Mesodermal cell (in vitro differentiated cells): ENCODE data around the gene RIC3. TPM values are rescaled to one million over a fixed set of nuclear protein-coding genes. Genes with fewer than 3 reads are reported as not detected.

ENCODE experiments used
- H3K27ac ChIP-seq: 2 replicates; pipeline ENCODE4 v1.7.0; 2013; ENCODE audit warnings: mild to moderate bottlenecking, low read depth, low read length, moderate library complexity; ENCODE audit not compliant: severe bottlenecking
- H3K36me3 ChIP-seq: 2 replicates; pipeline ENCODE4 v1.7.1; 2013; ENCODE audit warnings: mild to moderate bottlenecking, low read length, moderate library complexity; ENCODE audit not compliant: control insufficient read depth, insufficient read depth
- H3K4me1 ChIP-seq: one replicate; pipeline ENCODE4 v1.7.1; 2013; ENCODE audit warnings: mild to moderate bottlenecking, low read length; ENCODE audit not compliant: insufficient read depth, control insufficient read depth, poor library complexity, severe bottlenecking
- H3K4me3 ChIP-seq: 2 replicates; pipeline ENCODE4 v1.7.0; 2013; ENCODE audit warnings: low read length, control low read depth, mild to moderate bottlenecking; ENCODE audit not compliant: insufficient read depth, poor library complexity, severe bottlenecking; ENCODE audit errors: extremely low read depth
- H3K9me3 ChIP-seq: 2 replicates; pipeline ENCODE4 v1.7.1; 2013; ENCODE audit warnings: mild to moderate bottlenecking, low read length, moderate library complexity; ENCODE audit not compliant: control insufficient read depth
- WGBS, 2 experiments: methylation state at CpG; one replicate each; pipeline ENCODE4 v1.1.5; 2013; ENCODE audit warnings: missing lambda C conversion rate in 2 of 2; ENCODE audit not compliant: insufficient coverage in 2 of 2; 5-methylcytosine and 5-hydroxymethylcytosine counted together
- polyA plus RNA-seq, 2 experiments: library from polyadenylated mRNA; stranded (reverse); fragments of 50-300 nt; gene quantifications; one replicate each; pipeline ENCODE4 v1.2.3, GENCODE V29; 2013

Gene RIC3, protein sequence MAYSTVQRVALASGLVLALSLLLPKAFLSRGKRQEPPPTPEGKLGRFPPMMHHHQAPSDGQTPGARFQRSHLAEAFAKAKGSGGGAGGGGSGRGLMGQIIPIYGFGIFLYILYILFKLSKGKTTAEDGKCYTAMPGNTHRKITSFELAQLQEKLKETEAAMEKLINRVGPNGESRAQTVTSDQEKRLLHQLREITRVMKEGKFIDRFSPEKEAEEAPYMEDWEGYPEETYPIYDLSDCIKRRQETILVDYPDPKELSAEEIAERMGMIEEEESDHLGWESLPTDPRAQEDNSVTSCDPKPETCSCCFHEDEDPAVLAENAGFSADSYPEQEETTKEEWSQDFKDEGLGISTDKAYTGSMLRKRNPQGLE
- 1.8 TPM for polyA plus RNA-seq (2013, experiment 1 of 2)
- polyA plus RNA-seq (2013, experiment 2 of 2) = 1.7 TPM

DNA sequence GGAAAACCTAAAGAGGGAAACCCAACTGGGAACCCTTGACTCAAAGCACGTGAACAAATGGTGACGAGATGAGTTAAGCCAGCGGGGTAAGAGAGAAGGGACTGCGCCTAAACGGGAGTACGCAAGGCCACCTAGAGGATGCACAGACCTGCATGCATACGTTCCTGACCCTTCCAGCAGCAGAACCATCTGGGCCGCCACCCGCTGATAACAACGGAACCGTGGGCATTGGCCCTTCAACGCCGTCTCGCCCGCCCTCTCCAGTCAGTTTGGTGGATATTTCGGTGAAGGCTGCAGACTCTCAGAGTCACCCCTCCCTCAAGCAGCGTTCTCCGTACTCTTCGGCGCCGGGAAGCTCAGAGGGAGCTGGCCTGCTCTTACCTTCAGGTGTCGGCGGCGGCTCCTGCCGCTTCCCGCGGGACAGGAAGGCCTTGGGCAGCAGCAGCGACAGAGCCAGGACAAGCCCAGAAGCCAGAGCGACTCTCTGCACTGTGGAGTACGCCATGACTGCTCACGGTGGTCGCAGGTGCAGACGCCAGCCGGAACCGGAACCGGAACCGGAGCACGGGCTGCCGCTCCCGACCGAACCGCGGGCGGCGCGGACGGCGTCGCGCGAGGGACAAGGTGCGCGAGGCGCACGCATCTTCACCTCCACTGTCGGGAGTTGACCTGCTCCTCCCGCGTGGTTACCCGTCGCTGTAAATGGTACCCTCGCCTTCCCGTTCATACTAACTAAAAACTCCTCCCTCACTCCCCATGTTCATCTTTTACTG is at the start of gene RIC3:
Gene RIC3, minus strand, starts transcription at position 541 of the 773 bp plus-strand sequence. Its CDS starts 36 bp downstream, at position 505.
- H3K9me3 ChIP-seq = no peaks in the 10 kb centered on the region
- no peaks in the 10 kb centered on the region for H3K36me3 ChIP-seq
- H3K4me3 ChIP-seq = peak within 1 kb of the TSS; percentile 46
- H3K4me1 ChIP-seq = no peaks in the 10 kb centered on the region
- no peak within 1 kb of the TSS for H3K27ac ChIP-seq
- 0% methylated on average over 43 to 52 of the region's 62 CpGs for whole genome bisulfite sequencing, 2 experiments

- H3K36me3 ChIP-seq = no peaks in the 10 kb centered on the region
- H3K4me3 ChIP-seq = no peak overlapping the region
- no peaks in the 10 kb centered on the region for H3K4me1 ChIP-seq
- WGBS, 2 experiments = 98 to 100% methylated on average over 3 to 4 of the region's 4 CpGs
- no peaks in the 10 kb centered on the region for H3K9me3 ChIP-seq
- H3K27ac ChIP-seq = no peak overlapping the region
These were observed 49.6 kb upstream of the RIC3 start for GRCh38 chr11:8218409-8218808.

DNA sequence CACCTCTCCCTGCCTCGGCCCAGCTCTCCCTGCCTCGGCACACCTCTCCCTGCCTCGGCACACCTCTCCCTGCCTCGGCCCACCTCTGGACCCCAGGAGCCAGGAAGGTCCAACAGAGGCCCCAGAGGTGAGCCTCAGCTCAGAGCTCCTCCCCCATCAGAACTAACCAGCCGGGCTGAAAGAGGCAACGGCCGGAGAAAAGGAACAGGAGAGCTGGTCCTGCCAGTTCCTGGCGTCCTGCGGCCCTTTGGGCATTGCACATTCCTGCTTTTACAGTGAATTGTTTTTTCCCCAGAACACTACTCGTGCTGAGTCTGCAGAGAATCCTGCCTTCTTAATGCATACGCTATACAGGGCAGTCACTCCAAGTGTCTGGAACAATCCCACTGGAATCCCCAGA is 49.1 kb upstream of the RIC3 start:
- 85 to 96% methylated on average over 6 to 11 of the region's 11 CpGs for WGBS, 2 experiments
- Histone ChIP-seq H3K4me3 (no peak overlapping the region), H3K9me3 (no peaks in the 10 kb centered on the region), H3K4me1 (no peaks in the 10 kb centered on the region), H3K36me3 (no peaks in the 10 kb centered on the region), H3K27ac (no peak overlapping the region)

GRCh38 chr11:8217136-8217535 is 48.3 kb upstream of the RIC3 start:
- no peak overlapping the region for H3K4me3 ChIP-seq
- no peaks in the 10 kb centered on the region for H3K36me3 ChIP-seq
- WGBS, 2 experiments = 81 to 83% methylated on average over 3 of the region's 4 CpGs
- no peaks in the 10 kb centered on the region for H3K4me1 ChIP-seq
- H3K27ac ChIP-seq = no peak overlapping the region
- H3K9me3 ChIP-seq = no peaks in the 10 kb centered on the region

GRCh38 chr11:8213376-8213775 is 44.6 kb upstream of the RIC3 start:
- H3K36me3 ChIP-seq = no peaks in the 10 kb centered on the region
- whole genome bisulfite sequencing, 2 experiments = 86 to 90% methylated on average over 3 to 4 of the region's 4 CpGs
- no peaks in the 10 kb centered on the region for H3K4me1 ChIP-seq
- H3K9me3 ChIP-seq = no peaks in the 10 kb centered on the region
- H3K27ac ChIP-seq = no peak overlapping the region
- H3K4me3 ChIP-seq = no peak overlapping the region

DNA sequence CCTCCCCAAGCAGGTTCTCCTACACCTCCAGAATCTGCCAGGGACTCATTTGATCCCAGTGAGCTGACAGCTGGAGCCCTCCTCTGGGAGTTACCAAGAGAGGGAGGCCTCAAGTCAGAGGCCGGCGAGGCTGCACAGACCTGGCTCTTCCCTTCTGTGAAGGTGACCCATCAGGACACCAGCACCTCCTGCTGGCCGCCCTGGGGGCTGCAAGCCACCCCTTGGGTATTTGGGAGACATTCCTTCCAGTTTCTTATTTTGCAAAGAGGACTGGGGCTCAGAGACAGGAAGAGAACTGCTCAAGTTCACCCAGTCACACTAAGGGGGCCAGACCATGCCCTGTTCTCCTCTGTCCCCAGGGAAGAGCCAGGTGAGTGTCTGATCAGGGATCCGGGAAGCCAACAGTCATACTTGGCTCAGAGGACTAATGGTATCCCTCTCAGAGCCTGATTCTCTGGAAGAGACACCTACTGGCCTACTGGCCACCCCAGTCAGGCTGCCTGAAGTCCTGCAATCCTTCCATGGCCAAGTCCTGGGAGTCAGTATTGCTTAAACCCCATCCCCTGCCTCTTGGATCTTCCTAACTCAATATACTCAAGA is 40.5 kb upstream of the RIC3 start:
- H3K36me3 ChIP-seq = no peaks in the 10 kb centered on the region
- peaks cover 9% of the 10 kb centered on the region for H3K4me1 ChIP-seq
- no peak overlapping the region for H3K27ac ChIP-seq
- WGBS, 2 experiments = 77 to 89% methylated on average over 3 to 4 of the region's 4 CpGs
- H3K4me3 ChIP-seq = no peak overlapping the region
- no peaks in the 10 kb centered on the region for H3K9me3 ChIP-seq

DNA sequence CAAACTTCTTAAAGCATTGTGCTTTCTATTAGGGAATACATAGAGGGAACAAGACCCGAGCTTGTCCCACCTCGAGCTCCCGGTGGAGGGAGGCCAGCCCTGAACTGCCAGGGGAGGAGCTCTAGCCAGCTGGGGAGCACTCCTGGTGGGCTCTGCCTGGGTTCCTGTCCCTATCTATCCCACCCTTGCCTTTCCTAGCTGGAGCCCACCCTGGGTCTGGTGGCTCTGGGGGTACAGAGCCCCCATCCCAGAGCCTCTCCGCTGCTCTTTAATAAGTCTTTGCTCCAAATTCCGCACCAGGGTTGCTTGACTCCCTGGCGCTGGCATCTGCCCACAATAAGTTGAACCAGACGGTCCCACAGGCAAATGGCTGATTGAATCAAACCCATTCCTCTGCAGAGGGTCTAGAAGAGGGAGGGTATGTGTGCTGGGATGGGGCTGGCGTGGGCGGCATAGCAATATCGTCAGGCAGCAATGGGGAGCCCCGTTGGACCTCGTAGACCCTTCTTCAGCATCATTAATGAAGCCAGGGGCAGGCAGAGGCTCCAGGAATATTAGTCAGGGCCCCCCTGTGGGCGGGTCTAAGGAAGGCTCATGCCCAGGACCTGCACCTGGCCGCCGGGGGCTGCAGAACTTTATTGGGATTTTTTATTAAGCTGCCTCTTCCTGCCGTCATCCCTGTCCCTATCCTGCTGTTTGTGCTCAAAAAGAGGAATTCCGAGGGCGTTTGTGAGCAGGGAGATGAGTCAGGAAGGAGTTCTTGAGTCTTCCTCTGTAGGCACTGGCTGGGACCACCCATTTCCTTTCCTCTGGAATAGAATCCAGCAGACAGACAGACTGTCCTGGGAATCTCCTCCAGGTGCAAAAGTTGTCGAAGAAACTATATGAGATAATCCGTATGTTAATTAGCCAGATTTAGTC is 38.5 kb upstream of the RIC3 start:
- WGBS, 2 experiments = 64% methylated on average over 14 to 17 of the region's 20 CpGs
- H3K27ac ChIP-seq = peak overlapping the region; percentile 45
- no peaks in the 10 kb centered on the region for H3K36me3 ChIP-seq
- no peak overlapping the region for H3K4me3 ChIP-seq
- peaks cover 9% of the 10 kb centered on the region for H3K4me1 ChIP-seq
- H3K9me3 ChIP-seq = no peaks in the 10 kb centered on the region

GRCh38 chr11:8206251-8207079 is 37.6 kb upstream of the RIC3 start:
- Histone ChIP-seq H3K27ac (peak overlapping the region; percentile 31), H3K4me3 (no peak overlapping the region), H3K9me3 (no peaks in the 10 kb centered on the region), H3K4me1 (peaks cover 9% of the 10 kb centered on the region), H3K36me3 (no peaks in the 10 kb centered on the region)
- WGBS, 2 experiments = 80 to 88% methylated on average over 29 to 31 of the region's 31 CpGs

DNA sequence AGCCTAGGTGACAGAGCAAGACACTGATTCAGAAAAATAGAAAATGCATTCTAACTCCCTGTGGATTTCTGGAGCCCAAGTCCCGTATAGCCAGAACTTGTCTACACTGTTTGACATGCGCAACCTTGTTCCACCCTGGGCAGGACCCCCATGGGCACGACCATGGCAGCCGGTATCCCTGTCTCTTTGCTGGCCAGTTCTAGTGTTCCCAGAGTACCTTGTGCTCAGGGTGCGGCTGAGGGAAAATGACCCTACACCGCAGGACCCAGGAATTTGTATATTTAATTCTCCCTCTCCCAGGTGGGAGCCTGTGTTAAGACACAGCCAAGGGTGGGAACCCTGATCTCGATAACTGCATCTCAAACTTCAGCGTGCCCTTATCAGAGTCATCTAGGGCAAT is 36.7 kb upstream of the RIC3 start:
- Histone ChIP-seq H3K9me3 (no peaks in the 10 kb centered on the region), H3K4me3 (no peak overlapping the region), H3K27ac (no peak overlapping the region), H3K4me1 (peaks cover 9% of the 10 kb centered on the region), H3K36me3 (no peaks in the 10 kb centered on the region)
- WGBS, 2 experiments = 95 to 97% methylated on average over 6 to 7 of the region's 8 CpGs
